GM18868 (cell line): Measurements from ENCODE around the gene MMD.

Source experiments
- ATAC-seq: cut with Tn5 transposase; IDR thresholded peaks from one replicate; pipeline ENCODE4 v1.9.1; 2021; ENCODE audit warnings: mild to moderate bottlenecking, moderate library complexity; ENCODE audit not compliant: unreplicated experiment

Gene MMD

DNA sequence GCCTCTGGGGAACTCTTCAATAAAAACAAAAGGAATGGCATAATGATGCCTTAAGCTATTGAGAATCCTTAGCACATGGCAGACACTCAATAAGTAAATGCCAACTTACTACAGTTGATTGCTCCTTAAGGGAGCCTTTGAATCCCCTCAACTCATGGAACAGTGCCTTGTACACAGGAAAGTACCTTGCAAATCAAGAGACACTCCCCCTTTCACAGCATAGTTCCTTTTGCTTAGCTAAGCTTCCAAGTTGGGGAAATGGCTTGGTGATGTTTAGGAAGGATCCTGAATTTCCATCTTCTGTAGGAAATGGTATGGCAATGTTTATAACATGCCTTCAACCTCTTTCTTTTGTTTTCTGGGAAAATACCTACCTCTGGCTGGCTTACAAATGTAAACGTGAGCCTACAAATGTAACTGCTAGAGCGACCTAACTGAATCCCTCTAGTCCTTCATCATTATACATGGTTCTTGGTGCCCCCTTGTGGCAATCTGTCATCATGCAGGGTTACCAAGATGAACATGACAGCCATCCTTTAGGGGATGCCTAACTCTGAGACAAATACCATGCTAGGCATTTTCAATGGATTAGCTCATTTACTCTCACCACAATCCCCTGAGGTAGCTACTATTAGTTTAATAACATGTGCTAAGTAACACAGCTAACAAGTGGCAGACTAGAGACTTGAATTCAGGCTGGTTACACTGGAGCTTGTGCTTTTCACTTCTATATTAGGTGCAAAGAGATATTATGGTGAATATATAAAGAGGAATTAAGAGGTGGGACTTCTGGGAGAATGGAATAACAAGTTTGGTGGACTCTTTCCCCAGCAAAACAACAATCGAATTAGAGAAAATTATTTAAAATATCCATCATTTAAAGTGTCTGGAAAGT, 65.0 kb downstream of the MMD start:
- ATAC-seq = peak; percentile 99

DNA sequence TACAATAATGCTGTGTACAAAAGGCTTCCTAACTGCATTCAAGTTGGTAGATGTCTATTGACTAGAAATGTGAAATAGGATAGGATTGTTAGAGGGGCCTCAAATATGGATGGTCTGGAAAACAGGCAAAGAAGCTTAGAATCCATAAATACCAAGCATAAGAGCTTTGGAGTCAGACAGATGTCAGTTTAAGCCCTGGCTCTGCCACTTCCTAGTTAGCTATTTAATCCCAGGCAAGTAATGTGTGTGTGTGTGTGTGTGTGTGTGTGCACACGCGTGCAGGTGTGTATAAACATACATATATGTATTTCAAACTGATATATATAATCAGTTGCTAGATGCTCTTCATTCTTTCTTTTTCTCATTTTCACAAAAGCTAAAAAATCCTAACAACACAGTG, 66.7 kb downstream of the MMD start:
- no peak for ATAC-seq

DNA sequence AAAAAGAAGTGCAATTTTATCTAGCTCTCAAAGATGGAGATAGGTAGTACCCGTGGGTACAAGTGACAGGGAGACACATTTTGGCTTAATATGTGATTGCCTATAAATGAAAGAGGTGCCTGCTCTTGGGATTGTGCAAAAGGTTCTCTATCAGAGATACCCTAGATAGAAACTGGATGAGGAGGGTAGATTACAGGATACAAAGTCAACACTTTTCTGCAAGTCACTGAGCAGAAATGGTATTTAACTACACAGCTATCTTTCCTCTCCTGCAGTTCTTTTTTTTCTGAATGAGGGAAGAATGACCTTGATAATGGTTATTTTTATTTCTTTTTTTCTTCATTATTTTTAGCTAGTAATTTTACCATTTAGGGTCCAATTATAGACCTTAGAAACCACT, 67.6 kb downstream of the MMD start:
- ATAC-seq = no peak

DNA sequence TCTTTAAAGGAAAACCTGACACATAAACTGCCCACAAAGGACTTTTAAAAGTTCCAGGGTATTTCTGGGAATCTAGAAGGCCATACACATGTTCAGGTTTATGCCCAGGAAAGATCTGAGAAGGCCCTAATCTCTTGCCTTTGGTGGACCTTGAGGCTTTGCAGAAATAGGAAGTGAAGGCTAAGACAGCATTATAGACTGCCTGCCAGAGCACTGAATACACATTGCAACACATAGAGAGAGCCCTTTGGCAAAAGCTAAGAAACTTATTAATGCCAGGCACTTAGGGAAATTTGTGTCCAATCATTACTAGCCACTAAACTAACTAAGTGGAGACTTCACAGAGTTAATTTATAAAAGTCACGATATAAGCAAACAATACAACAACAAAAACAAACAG, 70.4 kb downstream of the MMD start:
- ATAC-seq = no peak

DNA sequence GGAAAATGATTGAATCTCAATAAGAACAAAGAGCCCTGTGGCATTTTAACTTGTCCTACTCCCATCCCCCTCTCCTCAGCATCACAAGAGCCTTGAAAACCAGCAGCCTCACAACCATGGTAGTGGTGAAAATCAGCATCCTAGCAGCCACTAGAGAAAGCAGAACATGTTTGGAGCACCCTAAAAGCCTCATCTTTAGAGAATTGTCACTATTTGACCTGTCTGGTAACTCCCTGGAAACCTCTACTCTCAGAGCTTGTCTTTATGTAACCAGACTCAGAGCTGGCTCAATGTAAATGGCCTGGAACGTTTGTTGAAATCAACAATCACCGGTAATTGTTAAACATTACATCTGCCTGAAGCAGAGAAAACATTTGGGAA, 70.8 kb downstream of the MMD start:
- no peak for ATAC-seq

DNA sequence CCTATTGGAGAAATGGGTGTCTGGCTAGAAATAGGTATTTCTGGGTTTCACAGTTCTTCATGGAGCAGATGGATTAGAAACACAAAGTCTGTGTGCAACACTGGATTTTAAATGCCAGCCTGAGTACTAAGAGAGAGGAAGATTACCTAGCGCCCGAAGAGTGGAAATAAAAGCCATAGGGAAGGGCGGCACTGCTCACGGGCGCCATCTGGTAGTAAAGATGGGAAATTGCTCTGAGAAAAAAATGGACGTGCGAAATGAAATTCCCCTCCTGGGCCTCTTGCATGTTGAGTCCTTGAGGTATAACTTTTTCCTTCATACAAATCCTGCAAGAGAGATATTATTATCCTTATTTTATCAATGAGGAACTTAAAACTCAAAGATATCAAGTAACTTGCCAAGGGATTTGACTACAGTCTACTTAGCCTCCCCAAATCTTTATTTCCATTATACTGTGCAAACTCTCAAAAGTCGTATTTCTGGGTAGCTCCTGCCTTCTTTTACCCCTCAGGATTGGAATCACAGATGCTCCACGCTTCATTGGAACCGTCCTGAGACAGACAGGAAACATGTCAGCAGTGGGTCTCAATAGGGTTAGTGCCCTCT, 72.8 kb downstream of the MMD start:
- peak; percentile 64 for ATAC-seq

DNA sequence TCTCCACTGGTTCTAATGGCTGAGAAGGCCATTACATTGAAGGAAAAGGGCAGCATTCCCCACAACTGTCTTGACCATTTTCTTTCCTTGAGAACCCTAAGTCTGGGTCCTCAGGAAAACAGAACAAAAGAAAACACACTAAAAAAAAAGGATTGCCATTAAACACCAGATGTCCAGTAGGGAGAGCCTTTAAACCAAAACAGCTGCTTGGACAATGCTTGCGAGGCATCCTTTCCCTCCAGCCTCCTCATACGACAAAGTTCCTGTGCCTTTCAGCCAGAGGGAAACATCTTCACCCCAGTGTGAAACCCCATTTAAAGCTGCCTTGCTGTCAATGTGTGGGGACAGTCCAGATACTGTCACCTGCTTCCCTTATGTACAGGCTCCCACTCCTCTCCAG, 74.3 kb downstream of the MMD start:
- ATAC-seq = no peak

DNA sequence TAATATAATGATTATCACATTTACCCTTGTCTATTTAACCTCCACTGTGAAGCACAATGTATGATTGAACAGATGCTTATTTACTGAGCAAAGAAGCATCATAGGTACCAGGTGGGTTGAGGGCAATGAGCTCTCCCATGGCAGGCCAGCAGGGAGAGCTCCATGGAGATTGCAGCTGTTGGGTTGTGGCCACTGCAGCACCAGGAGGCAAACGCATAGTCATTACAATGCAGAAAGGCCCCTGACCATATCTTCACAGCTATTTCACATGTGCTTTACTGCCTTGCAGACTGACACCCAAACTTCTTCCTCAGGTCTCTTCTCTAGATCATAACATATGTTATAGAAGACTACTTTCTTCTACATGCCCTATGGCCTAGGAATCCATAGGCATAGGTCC, 75.0 kb downstream of the MMD start:
- no peak for ATAC-seq

DNA sequence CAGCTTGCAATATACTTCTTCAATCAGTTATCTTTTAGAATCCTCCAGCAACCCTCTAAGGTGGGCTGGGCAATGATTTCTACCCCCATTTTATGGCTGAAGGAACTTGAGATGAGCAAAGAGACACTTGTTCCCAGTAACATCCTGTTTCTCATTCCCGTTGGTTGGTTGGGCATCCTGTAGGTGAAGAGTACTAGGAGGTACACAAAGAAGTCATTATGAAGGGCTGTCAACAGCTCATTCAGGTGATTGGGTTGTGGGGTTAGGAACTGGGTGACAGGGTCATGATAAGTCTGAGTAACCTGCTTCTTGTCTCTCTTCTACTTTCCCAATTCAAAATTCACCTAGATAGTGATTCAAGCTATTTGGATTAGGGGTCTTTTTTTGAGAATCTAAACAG, 76.5 kb downstream of the MMD start:
- no peak for ATAC-seq

DNA sequence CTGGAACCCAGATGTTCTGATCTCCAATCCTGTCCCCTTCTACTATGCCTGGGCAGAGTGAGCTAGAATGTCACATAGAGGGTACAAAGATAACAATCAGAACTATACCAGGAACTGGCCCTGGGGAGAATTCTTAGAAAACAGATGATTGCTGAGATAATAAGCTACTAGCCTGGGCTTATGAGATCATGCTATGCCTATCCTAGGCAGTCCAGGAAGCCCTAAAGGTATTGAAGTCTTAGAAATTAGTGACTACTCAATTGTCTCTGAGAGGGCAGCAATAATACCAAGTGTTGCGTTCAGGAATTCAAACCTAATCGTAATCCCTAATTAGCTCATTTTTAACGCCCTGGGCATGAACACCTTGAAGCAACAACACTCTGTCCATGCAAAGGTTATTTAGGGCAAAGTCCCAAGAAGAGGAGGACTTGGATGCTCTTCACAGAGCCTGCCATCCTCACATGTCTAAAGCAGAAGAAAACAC, 77.1 kb downstream of the MMD start:
- peak; percentile 46 for ATAC-seq

DNA sequence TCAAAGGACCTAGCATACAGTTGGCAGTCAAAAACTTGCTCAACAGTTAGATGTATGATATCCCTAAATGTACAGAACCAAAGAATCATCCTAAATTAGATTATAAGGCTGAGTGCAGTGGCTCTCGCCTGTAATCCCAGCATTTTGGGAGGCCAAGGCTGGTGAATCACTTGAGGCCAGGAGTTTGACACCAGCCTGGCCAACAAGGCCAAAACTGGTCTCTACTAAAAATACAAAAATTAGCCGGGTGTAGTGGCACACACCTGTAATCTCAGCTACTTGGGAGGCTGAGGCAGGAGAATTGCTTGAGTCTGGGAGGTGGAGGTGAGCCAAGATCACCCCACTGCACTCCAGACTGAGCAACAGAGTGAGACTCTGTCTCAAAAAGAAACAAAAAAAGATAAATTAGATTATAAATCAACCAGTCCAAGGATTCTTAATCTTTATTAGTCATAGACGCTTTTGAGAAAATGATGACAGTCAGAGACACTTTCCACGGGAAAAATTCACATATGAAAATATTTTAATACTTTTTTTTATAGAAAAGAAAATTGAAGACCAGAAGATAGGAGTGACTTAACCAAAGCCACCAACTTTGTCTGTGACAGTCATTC, 77.6 kb downstream of the MMD start:
- no peak for ATAC-seq

DNA sequence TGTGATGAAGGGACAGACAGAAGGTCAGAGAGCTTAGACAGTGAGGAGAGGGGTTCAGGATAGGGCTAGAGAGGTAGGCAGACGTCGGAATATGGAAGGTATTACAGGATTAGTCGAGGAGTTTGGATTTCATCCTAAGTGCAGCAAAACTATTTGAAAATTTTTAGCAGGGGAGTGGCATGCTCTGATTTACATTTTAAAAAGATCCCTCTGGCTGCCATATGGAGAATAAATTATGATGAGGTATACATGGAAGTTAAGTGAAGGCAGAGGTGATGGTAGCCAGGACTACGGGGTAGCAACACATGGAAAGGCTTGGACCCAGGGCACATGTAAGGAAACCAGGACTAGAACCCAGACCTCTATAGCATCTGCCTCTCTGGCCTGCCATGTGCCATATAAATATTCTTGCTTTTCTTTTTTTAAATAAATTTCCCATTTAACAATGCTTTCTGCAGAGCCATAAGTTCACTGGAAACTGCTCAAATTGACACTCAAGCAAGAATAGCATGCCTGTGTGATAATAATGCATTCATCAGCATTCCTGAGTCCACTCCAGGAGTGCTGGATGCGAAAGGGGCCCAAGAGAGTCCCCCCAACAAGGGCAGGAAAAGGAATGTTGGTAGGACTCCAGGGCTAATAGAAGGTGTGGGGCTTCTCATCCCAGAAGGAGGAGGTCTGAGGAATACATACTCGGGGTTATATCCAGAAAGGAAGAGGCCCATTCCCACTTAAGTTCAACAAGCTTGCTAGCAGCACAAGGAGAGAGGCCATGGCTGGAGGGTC, 78.6 kb downstream of the MMD start:
- ATAC-seq = no peak
